ENCODE measurements around the gene RANBP3. TPM values are rescaled to one million over a fixed set of nuclear protein-coding genes. Genes with fewer than 3 reads are reported as not detected.
A peak's percentile ranks its signal among the peaks of the same experiment; 100 is the strongest.
"Not testable (repeated sequence)": the region's sequence is repeated elsewhere in the genome, so short reads cannot be mapped to it uniquely, and the experiment has no call there.

The RANBP3 gene
- total RNA-seq, 1 donor from 2014 or later, result 22.8 TPM

GRCh38 chr19:6010107-6010506 lies 32.2 kb upstream of the RANBP3 start:
- ATAC-seq (no peak), DNase-seq (ENCODE audit: low spot score) (no peak)

- no peak for DNase-seq (ENCODE audit: low spot score)
- no peak for ATAC-seq
Measured at GRCh38 chr19:6007866-6008265, 29.9 kb upstream of the RANBP3 start.

- no peak for ATAC-seq
- DNase-seq (ENCODE audit: low spot score), result no peak
Measured at GRCh38 chr19:6006896-6007295, 29.0 kb upstream of the RANBP3 start.

- not testable (repeated sequence) for DNase-seq (ENCODE audit: low spot score)
Measured at GRCh38 chr19:6006070-6006446, 28.1 kb upstream of the RANBP3 start.

GRCh38 chr19:6005321-6006069 lies 27.6 kb upstream of the RANBP3 start:
- no peak for ATAC-seq
- no peak for DNase-seq (ENCODE audit: low spot score)

More at GRCh38 chr19:6006070-6006446, 28.1 kb upstream of the RANBP3 start:
- not testable (repeated sequence) for ATAC-seq

- no peak for ATAC-seq
Measured at GRCh38 chr19:6003976-6004375, 26.0 kb upstream of the RANBP3 start.

GRCh38 chr19:6002591-6002990 lies 24.7 kb upstream of the RANBP3 start:
- no peak for ATAC-seq
- no peak for DNase-seq (ENCODE audit: low spot score)

More at GRCh38 chr19:6003976-6004375, 26.0 kb upstream of the RANBP3 start:
- no peak for DNase-seq (ENCODE audit: low spot score)

GRCh38 chr19:6000228-6000847 lies 22.4 kb upstream of the RANBP3 start:
- ATAC-seq, result no peak
- DNase-seq (ENCODE audit: low spot score), result no peak

GRCh38 chr19:5999693-6000092 lies 21.8 kb upstream of the RANBP3 start:
- no peak for ATAC-seq
- no peak for DNase-seq (ENCODE audit: low spot score)

GRCh38 chr19:5997371-5997770 lies 19.4 kb upstream of the RANBP3 start:
- DNase-seq (ENCODE audit: low spot score) (no peak), ATAC-seq (no peak)

- no peak for ATAC-seq
- no peak for DNase-seq (ENCODE audit: low spot score)
Measured at GRCh38 chr19:5996623-5997320, 18.8 kb upstream of the RANBP3 start.

- DNase-seq (ENCODE audit: low spot score) (no peak), ATAC-seq (no peak)
Measured at GRCh38 chr19:5996102-5996501, 18.2 kb upstream of the RANBP3 start.

- ATAC-seq, result no peak
Measured at GRCh38 chr19:5995606-5996005, 17.7 kb upstream of the RANBP3 start.

GRCh38 chr19:5994405-5995165 lies 16.6 kb upstream of the RANBP3 start:
- ATAC-seq (no peak), DNase-seq (ENCODE audit: low spot score) (no peak)

More at GRCh38 chr19:5995606-5996005, 17.7 kb upstream of the RANBP3 start:
- no peak for DNase-seq (ENCODE audit: low spot score)

- DNase-seq (ENCODE audit: low spot score), result no peak
- peak; percentile 31 for ATAC-seq
Measured at GRCh38 chr19:5993648-5994358, 15.9 kb upstream of the RANBP3 start.

- no peak for DNase-seq (ENCODE audit: low spot score)
Measured at GRCh38 chr19:5993201-5993600, 15.3 kb upstream of the RANBP3 start.

GRCh38 chr19:5992756-5993155 lies 14.8 kb upstream of the RANBP3 start:
- no peak for DNase-seq (ENCODE audit: low spot score)

More at GRCh38 chr19:5993201-5993600, 15.3 kb upstream of the RANBP3 start:
- no peak for ATAC-seq

GRCh38 chr19:5991244-5991838 lies 13.4 kb upstream of the RANBP3 start:
- ATAC-seq, result no peak
- no peak for DNase-seq (ENCODE audit: low spot score)

More at GRCh38 chr19:5992756-5993155, 14.8 kb upstream of the RANBP3 start:
- no peak for ATAC-seq

- DNase-seq (ENCODE audit: low spot score) (no peak), ATAC-seq (no peak)
Measured at GRCh38 chr19:5990289-5990797, 12.4 kb upstream of the RANBP3 start.
